Measurements from ENCODE around the gene IRX3. TPM values are rescaled to one million over a fixed set of nuclear protein-coding genes. Genes with fewer than 3 reads are reported as not detected.

The IRX3 gene
- total RNA-seq, 1 experiment from 2014 or later = 17.6 TPM

DNA sequence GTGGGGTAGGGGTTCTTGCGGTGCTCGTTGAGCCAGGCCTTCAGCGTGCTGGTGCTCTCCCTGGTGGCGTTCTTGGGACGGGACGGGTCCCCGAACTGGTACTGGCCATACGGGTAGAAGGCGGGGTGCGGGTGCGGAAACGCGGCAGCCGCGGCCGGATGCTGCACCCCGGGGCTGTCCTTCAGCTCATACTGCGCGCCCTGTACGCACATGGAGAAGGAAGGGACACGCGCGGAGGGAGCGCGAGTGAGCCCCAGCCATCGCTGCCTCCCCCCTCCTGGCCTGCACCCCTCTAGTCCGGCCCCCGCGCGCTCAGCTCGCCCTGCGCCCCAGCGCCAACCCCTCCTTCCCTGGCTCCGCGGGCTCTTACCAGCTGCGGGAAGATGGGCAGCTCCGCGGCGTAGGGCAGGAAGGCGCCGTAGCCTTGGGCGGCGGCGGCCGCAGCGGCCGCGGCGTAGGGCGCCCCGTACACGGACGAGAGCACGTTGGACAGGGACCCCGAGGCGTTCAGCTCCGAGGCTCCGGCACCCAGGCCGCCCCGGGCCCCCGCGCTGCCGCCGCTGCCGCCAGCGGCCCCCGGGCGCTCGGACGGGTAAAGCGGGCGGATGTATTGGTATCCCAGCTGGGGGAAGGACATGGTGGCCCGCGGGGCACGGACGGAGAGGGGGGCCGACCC is 1.0 kb downstream of the IRX3 start:
- ChIA-PET CTCF (interaction anchor here (0.6 to 1.6 kb wide), 17 partner anchors 13 to 735 kb away, joined by 3 to 7 read pairs (median 3); no protein-coding TSS in a partner anchor), POLR2A (interaction anchor here (0.7 to 11.8 kb wide), 43 partner anchors 19 to 736 kb away, joined by 3 to 352 read pairs (median 4); partner anchors contain the start of gene IRX5)
- peak; percentile 60 for DNase-seq (ENCODE audit: unreplicated experiment)
- Mint-ChIP-seq H3K4me1 (ENCODE audit: insufficient read depth, unreplicated experiment) (peaks cover 10% of the 10 kb centered on the region), H3K27me3 (ENCODE audit: insufficient read depth, unreplicated experiment) (no peaks in the 10 kb centered on the region), H3K9me3 (ENCODE audit: unreplicated experiment) (no peaks in the 10 kb centered on the region), H3K36me3 (ENCODE audit: insufficient read depth, unreplicated experiment) (peaks cover 58% of the 10 kb centered on the region), H3K4me3 (ENCODE audit: unreplicated experiment) (peak overlapping the region; percentile 94), H3K27ac (ENCODE audit: low read depth, unreplicated experiment) (peak overlapping the region; percentile 95)
- TSS peak; percentile 35 for BruUV-seq (replicated peaks)
- TF ChIP-seq, protein P1, sequence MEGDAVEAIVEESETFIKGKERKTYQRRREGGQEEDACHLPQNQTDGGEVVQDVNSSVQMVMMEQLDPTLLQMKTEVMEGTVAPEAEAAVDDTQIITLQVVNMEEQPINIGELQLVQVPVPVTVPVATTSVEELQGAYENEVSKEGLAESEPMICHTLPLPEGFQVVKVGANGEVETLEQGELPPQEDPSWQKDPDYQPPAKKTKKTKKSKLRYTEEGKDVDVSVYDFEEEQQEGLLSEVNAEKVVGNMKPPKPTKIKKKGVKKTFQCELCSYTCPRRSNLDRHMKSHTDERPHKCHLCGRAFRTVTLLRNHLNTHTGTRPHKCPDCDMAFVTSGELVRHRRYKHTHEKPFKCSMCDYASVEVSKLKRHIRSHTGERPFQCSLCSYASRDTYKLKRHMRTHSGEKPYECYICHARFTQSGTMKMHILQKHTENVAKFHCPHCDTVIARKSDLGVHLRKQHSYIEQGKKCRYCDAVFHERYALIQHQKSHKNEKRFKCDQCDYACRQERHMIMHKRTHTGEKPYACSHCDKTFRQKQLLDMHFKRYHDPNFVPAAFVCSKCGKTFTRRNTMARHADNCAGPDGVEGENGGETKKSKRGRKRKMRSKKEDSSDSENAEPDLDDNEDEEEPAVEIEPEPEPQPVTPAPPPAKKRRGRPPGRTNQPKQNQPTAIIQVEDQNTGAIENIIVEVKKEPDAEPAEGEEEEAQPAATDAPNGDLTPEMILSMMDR (IDR thresholded peaks at IDR 0.05; ENCODE audit: unreplicated experiment) = no peak
- intact Hi-C loops (cut with micrococcal nuclease) = loop anchor here (1.0 to 10.0 kb wide), 10 partner anchors 93 to 735 kb away; no protein-coding TSS in a partner anchor

GRCh38 chr16:54284931-54285413 is 1.6 kb downstream of the IRX3 start:
- TF ChIP-seq, protein P1 (IDR thresholded peaks at IDR 0.05; ENCODE audit: unreplicated experiment) = no peak
- peak; percentile 49 for DNase-seq (ENCODE audit: unreplicated experiment)
- ChIA-PET CTCF (interaction anchor here (0.6 to 1.6 kb wide), 19 partner anchors 14 to 735 kb away, joined by 3 to 7 read pairs (median 3); no protein-coding TSS in a partner anchor), POLR2A (interaction anchor here (0.8 to 11.8 kb wide), 30 partner anchors 19 to 736 kb away, joined by 3 to 352 read pairs (median 6); partner anchors contain the start of gene IRX5)
- BruUV-seq (replicated peaks) = TSS peak; percentile 14
- H3K4me3 Mint-ChIP-seq (ENCODE audit: unreplicated experiment) = peak overlapping the region; percentile 94
- H3K27ac Mint-ChIP-seq (ENCODE audit: low read depth, unreplicated experiment) = peak overlapping the region; percentile 95
- intact Hi-C loops (cut with micrococcal nuclease) = loop anchor here (2.0 to 10.0 kb wide), 5 partner anchors 203 to 972 kb away; no protein-coding TSS in a partner anchor
- peaks cover 59% of the 10 kb centered on the region for H3K36me3 Mint-ChIP-seq (ENCODE audit: insufficient read depth, unreplicated experiment)
- H3K9me3 Mint-ChIP-seq (ENCODE audit: unreplicated experiment) = no peaks in the 10 kb centered on the region
- H3K4me1 Mint-ChIP-seq (ENCODE audit: insufficient read depth, unreplicated experiment) = peaks cover 11% of the 10 kb centered on the region
- H3K27me3 Mint-ChIP-seq (ENCODE audit: insufficient read depth, unreplicated experiment) = no peaks in the 10 kb centered on the region

DNA sequence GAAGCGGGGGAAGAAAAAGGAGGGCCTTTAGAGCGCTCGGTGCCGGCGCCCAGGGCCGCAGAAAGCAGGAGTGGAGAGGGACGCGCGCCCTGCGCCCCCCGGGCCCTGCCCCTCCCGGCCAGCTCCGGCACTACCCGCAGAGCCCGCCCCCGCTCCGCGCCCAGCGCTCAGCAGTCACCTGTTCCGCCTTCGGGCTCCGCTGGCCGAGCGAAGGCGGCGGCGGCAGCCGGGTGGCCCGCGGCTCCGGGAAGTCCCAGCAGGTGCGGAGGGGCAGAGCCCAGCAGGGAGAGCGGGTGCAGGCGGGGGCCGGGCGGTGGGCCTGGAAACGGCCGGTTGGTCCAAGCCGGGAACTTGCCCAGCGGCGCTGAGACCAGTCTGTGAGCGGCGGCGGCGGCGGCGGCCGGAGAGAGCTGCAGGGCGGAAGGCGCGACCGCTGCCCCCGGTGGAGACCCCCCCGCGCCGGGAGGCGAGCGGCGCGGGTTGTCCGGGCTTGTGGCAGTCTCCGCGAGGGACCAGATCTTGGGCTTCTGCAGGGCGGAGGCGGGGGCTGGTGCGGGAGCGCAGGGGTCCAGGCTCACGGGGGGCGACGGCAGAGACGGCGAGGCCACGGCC is 2.2 kb downstream of the IRX3 start:
- POLR2A ChIA-PET = interaction anchor here (0.7 to 11.8 kb wide), 22 partner anchors 9 to 735 kb away, joined by 3 to 352 read pairs (median 6); partner anchors contain the start of gene IRX5

More for the DNA sequence above, 2.2 kb downstream of the IRX3 start:
- no TSS peak for BruUV-seq (replicated peaks)
- peak overlapping the region; percentile 95 for H3K27ac Mint-ChIP-seq (ENCODE audit: low read depth, unreplicated experiment)
- DNase-seq (ENCODE audit: unreplicated experiment) = no peak
- intact Hi-C loops (cut with micrococcal nuclease) = loop anchor here (2.0 to 10.0 kb wide), 5 partner anchors 202 to 973 kb away; no protein-coding TSS in a partner anchor
- peaks cover 59% of the 10 kb centered on the region for H3K36me3 Mint-ChIP-seq (ENCODE audit: insufficient read depth, unreplicated experiment)
- peak overlapping the region; percentile 94 for H3K4me3 Mint-ChIP-seq (ENCODE audit: unreplicated experiment)
- no peaks in the 10 kb centered on the region for H3K9me3 Mint-ChIP-seq (ENCODE audit: unreplicated experiment)
- CTCF ChIA-PET = interaction anchor here (0.6 to 1.6 kb wide), 13 partner anchors 14 to 1104 kb away, joined by 3 to 7 read pairs (median 4); no protein-coding TSS in a partner anchor
- H3K27me3 Mint-ChIP-seq (ENCODE audit: insufficient read depth, unreplicated experiment) = no peaks in the 10 kb centered on the region
- TF ChIP-seq, protein P1 (IDR thresholded peaks at IDR 0.05; ENCODE audit: unreplicated experiment) = no peak
- peaks cover 11% of the 10 kb centered on the region for H3K4me1 Mint-ChIP-seq (ENCODE audit: insufficient read depth, unreplicated experiment)
